HepG2 (cell line): ENCODE measurements around the gene MTA2. TPM values are rescaled to one million over a fixed set of nuclear protein-coding genes. Genes with fewer than 3 reads are reported as not detected.
A peak's percentile ranks its signal among the peaks of the same experiment; 100 is the strongest.

Experiments
- ATRX ChIP-seq: sonication (generic); formaldehyde crosslinking; IDR thresholded peaks from 2 replicates; pipeline ENCODE4 v1.4.0; 2020; ENCODE audit warnings: missing genetic modification reagents, borderline replicate concordance
- CHD4 ChIP-seq: fragments of 200-600 bp; sonication (generic); IDR thresholded peaks from 2 replicates; pipeline ENCODE4 v1.7.0; 2017; ENCODE audit warnings: mild to moderate bottlenecking, low read length, borderline replicate concordance
- DNMT1 ChIP-seq: sonication (generic); formaldehyde crosslinking; IDR thresholded peaks from 2 replicates; pipeline ENCODE4 v1.5.1; 2020; ENCODE audit warnings: mild to moderate bottlenecking, missing genetic modification reagents
- EP300 ChIP-seq, 3 experiments: sonication (generic) in 1 of 3; formaldehyde crosslinking in 1 of 3; IDR thresholded peaks; 2 replicates each; pipeline versions ENCODE4 v1.5.1 to v1.6.1; 2011 to 2020; ENCODE audit warnings: low read depth in 2 of 3, low read length in 2 of 3, borderline replicate concordance in 1 of 3, improper control_type of control experiment in 1 of 3, mild to moderate bottlenecking in 1 of 3, missing genetic modification reagents in 1 of 3, moderate library complexity in 1 of 3
- MTERF4 ChIP-seq: sonication (generic); formaldehyde crosslinking; IDR thresholded peaks from 2 replicates; pipeline ENCODE4 v1.8.0; 2023; ENCODE audit warnings: mild to moderate bottlenecking, missing genetic modification reagents
- NFIC ChIP-seq: IDR thresholded peaks from 2 replicates; pipeline ENCODE4 v1.6.1; 2012; ENCODE audit warnings: mild to moderate bottlenecking, low read length, inconsistent platforms
- THAP8 ChIP-seq: sonication (generic); formaldehyde crosslinking; IDR thresholded peaks from 2 replicates; pipeline ENCODE4 v1.5.1; 2020; ENCODE audit warnings: missing genetic modification reagents, mild to moderate bottlenecking, borderline replicate concordance
- TOPORS ChIP-seq: sonication (generic); formaldehyde crosslinking; IDR thresholded peaks from 2 replicates; pipeline ENCODE4 v1.8.0; 2023; ENCODE audit warnings: mild to moderate bottlenecking, missing genetic modification reagents
- ZBTB3 ChIP-seq: sonication (generic); formaldehyde crosslinking; IDR thresholded peaks from 2 replicates; pipeline ENCODE4 v1.4.0; 2020; ENCODE audit warnings: low read depth, mild to moderate bottlenecking, moderate library complexity, missing genetic modification reagents, borderline replicate concordance
- ZFP36L2 ChIP-seq: sonication (generic); formaldehyde crosslinking; IDR thresholded peaks from 2 replicates; pipeline ENCODE4 v1.4.0; 2020; ENCODE audit warnings: missing genetic modification reagents
- ZFY ChIP-seq: sonication (generic); formaldehyde crosslinking; IDR thresholded peaks from 2 replicates; pipeline ENCODE4 v1.4.0; 2020; ENCODE audit warnings: missing genetic modification reagents
- ZMYM2 ChIP-seq: sonication (generic); formaldehyde crosslinking; IDR thresholded peaks from 2 replicates; pipeline ENCODE4 v1.8.0; 2022; ENCODE audit warnings: mild to moderate bottlenecking, missing genetic modification reagents
- ZNF260 ChIP-seq: sonication (generic); formaldehyde crosslinking; IDR thresholded peaks from 2 replicates; pipeline ENCODE4 v1.4.0; 2020; ENCODE audit warnings: missing genetic modification reagents, low read depth, mild to moderate bottlenecking, borderline replicate concordance
- ZNF33B ChIP-seq: sonication (generic); formaldehyde crosslinking; IDR thresholded peaks from 2 replicates; pipeline ENCODE4 v1.5.1; 2020; ENCODE audit warnings: mild to moderate bottlenecking, missing genetic modification reagents
- ZNF562 ChIP-seq: sonication (generic); formaldehyde crosslinking; IDR thresholded peaks from 2 replicates; pipeline ENCODE4 v1.8.0; 2022; ENCODE audit warnings: missing genetic modification reagents, borderline replicate concordance
- ZNF614 ChIP-seq: IDR thresholded peaks from 2 replicates; pipeline ENCODE4 v1.6.1; 2018; ENCODE audit warnings: missing biosample characterization, missing genetic modification reagents, inconsistent platforms, borderline replicate concordance
- ZNF644 ChIP-seq: IDR thresholded peaks from 2 replicates; pipeline ENCODE4 v1.6.1; 2016; ENCODE audit warnings: low read depth
- ZNF790 ChIP-seq: sonication (generic); formaldehyde crosslinking; IDR thresholded peaks from 2 replicates; pipeline ENCODE4 v1.8.0; 2022; ENCODE audit warnings: missing genetic modification reagents, mild to moderate bottlenecking, borderline replicate concordance
- ZUFSP ChIP-seq: sonication (generic); formaldehyde crosslinking; IDR thresholded peaks from 2 replicates; pipeline ENCODE4 v1.9.0; 2021; ENCODE audit warnings: missing genetic modification reagents, mild to moderate bottlenecking, borderline replicate concordance
- polyA plus RNA-seq, 8 experiments: library from polyadenylated mRNA; depleted of rRNA in 3 of 8; stranded (reverse) in 7 of 8; unstranded in 1 of 8; fragments of >200 nt; fragmentation: Illumina TruSeq in 4 of 8; extraction: Trizol in 4 of 8; gene quantifications; 2 replicates each; pipeline versions ENCODE4 v1.2.1 to v1.2.3, GENCODE V29; 2011 to 2016; ENCODE audit warnings: low read depth in 4 of 8, missing spikeins in 1 of 8, mixed read lengths in 1 of 8; ENCODE audit not compliant: insufficient read depth in 1 of 8
- total RNA-seq, 5 experiments: library from RNA; depleted of rRNA; stranded (reverse); fragments of >200 nt; fragmentation: Illumina TruSeq; extraction: Trizol; gene quantifications; 2 replicates each; pipeline ENCODE4 v1.2.3, GENCODE V29; 2016; ENCODE audit warnings: low read depth in 1 of 5
- TF ChIP-seq, protein P1 (sequence below): sonication (generic); formaldehyde crosslinking; IDR thresholded peaks from 2 replicates; pipeline ENCODE4 v1.4.0; 2020; ENCODE audit warnings: missing genetic modification reagents, borderline replicate concordance
- TF ChIP-seq, protein P2 (sequence below): sonication (generic); formaldehyde crosslinking; IDR thresholded peaks from 2 replicates; pipeline ENCODE4 v1.4.0; 2020; ENCODE audit warnings: missing genetic modification reagents

The MTA2 gene
- total and polyA plus RNA-seq, 2 of the 13 experiments (the other 11 are each of a cell fraction or from before 2014, with no cell fraction given): 14.0 to 70.0 TPM

- 0 out of 2 replicates have a peak, but pooled peaks have one; percentile 25 for TF ChIP-seq MTERF4 (CRISPR knock-in tag)
- TF ChIP-seq ATRX (CRISPR knock-in tag): no peak
- TF ChIP-seq ZNF562 (CRISPR knock-in tag): no peak
- TF ChIP-seq THAP8 (CRISPR knock-in tag): no peak
- no peak for TF ChIP-seq CHD4
- no peak for TF ChIP-seq ZUFSP (CRISPR knock-in tag)
- TF ChIP-seq, protein P1, sequence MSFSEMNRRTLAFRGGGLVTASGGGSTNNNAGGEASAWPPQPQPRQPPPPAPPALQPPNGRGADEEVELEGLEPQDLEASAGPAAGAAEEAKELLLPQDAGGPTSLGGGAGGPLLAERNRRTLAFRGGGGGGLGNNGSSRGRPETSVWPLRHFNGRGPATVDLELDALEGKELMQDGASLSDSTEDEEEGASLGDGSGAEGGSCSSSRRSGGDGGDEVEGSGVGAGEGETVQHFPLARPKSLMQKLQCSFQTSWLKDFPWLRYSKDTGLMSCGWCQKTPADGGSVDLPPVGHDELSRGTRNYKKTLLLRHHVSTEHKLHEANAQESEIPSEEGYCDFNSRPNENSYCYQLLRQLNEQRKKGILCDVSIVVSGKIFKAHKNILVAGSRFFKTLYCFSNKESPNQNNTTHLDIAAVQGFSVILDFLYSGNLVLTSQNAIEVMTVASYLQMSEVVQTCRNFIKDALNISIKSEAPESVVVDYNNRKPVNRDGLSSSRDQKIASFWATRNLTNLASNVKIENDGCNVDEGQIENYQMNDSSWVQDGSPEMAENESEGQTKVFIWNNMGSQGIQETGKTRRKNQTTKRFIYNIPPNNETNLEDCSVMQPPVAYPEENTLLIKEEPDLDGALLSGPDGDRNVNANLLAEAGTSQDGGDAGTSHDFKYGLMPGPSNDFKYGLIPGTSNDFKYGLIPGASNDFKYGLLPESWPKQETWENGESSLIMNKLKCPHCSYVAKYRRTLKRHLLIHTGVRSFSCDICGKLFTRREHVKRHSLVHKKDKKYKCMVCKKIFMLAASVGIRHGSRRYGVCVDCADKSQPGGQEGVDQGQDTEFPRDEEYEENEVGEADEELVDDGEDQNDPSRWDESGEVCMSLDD (CRISPR knock-in tag): no peak
- TF ChIP-seq ZNF644 (CRISPR knock-in tag): no peak
- TF ChIP-seq TOPORS (CRISPR knock-in tag): no peak
- peak; percentile 35; the same call in 1 of the 2 replicates for TF ChIP-seq ZFY (CRISPR knock-in tag)
- no peak for TF ChIP-seq ZNF260 (CRISPR knock-in tag)
- no peak for TF ChIP-seq ZBTB3
- TF ChIP-seq ZNF790 (CRISPR knock-in tag): no peak
- TF ChIP-seq EP300 (IDR thresholded peaks at IDR 0.05; ENCODE audit: low read depth in 2 of 2, low read length in 2 of 2): no peak
- TF ChIP-seq EP300 (CRISPR knock-in tag; IDR thresholded peaks at IDR 0.05; ENCODE audit: borderline replicate concordance): no peak
- no peak for TF ChIP-seq DNMT1 (CRISPR knock-in tag)
- TF ChIP-seq, protein P2, sequence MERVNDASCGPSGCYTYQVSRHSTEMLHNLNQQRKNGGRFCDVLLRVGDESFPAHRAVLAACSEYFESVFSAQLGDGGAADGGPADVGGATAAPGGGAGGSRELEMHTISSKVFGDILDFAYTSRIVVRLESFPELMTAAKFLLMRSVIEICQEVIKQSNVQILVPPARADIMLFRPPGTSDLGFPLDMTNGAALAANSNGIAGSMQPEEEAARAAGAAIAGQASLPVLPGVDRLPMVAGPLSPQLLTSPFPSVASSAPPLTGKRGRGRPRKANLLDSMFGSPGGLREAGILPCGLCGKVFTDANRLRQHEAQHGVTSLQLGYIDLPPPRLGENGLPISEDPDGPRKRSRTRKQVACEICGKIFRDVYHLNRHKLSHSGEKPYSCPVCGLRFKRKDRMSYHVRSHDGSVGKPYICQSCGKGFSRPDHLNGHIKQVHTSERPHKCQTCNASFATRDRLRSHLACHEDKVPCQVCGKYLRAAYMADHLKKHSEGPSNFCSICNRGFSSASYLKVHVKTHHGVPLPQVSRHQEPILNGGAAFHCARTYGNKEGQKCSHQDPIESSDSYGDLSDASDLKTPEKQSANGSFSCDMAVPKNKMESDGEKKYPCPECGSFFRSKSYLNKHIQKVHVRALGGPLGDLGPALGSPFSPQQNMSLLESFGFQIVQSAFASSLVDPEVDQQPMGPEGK: peak; percentile 87
- no peak for TF ChIP-seq ZNF33B (CRISPR knock-in tag)
- TF ChIP-seq ZFP36L2 (CRISPR knock-in tag): no peak
- no peak for TF ChIP-seq ZMYM2 (CRISPR knock-in tag)
- no peak for TF ChIP-seq NFIC
- no peak for TF ChIP-seq ZNF614
Observed at GRCh38 chr11:62560566-62561103, 41.0 kb downstream of the MTA2 start (continued).
